NCI-H526 treated with DMSO at 0.1 percent for 48 hours (cell line): ENCODE data around the gene PHACTR3.
A peak's percentile ranks its signal among the peaks of the same experiment; 100 is the strongest.
"Not testable (repeated sequence)": the region's sequence is repeated elsewhere in the genome, so short reads cannot be mapped to it uniquely, and the experiment has no call there.

Experiments
- DNase-seq: peaks from one replicate; lab custom pipeline; 2025; lab: John Stamatoyannopoulos, UW

Gene PHACTR3

DNA sequence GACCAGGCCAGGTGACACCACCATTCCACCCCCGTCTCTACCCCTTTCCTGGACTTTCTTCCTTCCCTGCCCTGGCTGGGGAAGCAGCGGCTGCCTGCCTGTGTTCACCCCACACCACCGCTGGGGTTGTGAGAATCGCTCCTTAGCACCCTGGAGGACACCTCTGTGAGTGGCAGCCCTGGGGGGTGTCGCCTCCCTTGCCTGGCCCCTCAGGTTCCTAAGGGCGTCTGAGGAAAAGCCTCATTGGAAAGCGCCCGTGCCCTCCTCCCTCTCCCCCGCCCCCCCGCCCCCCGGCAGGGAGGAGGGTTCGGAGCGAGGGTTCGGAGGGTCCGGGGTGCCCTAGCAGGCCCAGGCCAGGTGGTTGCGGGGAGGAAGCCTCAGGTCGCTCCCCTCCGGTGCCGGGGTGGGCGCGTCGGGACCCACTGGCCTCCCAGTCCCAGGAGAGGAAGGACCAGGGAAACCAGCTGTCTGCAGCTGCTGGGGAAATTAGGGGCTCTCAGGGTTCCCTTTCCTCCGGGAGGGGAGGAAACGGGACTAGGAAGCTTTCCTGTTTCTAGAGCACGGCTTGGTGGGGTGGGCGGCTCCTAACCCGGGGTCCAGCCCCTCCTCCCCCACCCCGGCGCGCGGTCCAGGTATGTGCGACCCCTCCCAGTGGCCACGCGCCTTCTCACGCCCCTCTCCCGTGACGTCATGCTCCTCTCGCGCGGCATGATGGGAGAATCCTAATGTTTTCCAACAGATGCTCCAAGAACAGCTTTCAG lies at the start of gene PHACTR3:
Gene PHACTR3 (plus strand): TSS at position 760 of the 761 bp plus-strand sequence. CDS start 475 bp downstream, outside the sequence.
- no peak for DNase-seq

DNA sequence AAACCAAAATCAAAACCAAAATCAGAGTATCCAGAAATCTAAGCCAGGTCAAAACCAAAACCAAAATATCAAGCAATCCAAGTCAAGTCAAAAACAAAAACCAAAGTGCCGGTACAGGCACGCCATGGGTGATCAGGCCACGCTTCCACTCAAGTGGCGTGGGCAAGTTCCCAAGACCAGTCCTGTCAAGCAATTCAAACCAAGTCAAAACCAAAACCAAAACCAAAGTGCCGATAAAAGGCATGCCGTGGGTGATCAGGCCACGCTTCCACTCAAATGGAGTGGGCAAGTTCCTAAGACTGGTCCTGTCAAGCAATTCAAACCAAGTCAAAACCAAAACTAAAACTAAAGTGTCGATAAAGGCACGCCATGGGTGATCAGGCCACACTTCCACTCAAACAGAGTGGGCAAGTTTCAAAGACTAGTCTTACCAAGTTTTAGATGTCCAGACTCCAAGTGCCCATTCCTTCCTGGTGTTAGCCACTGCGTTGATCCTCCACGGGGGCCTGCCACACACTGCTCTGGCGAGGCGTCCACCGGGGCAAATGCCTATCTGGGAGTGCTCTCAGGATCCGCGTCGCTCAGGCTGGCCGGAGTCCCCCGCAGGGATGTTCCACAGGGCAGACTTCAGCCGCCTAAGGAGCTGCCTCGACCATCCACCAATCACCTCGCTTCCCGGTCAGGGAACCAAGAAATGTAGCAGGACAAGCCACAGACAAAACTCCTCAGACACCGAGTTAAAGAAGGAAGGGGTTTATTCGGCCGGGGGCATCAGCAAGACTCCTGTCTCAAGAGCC lies 46.4 kb upstream of the PHACTR3 start:
- DNase-seq, result not testable (repeated sequence)

DNA sequence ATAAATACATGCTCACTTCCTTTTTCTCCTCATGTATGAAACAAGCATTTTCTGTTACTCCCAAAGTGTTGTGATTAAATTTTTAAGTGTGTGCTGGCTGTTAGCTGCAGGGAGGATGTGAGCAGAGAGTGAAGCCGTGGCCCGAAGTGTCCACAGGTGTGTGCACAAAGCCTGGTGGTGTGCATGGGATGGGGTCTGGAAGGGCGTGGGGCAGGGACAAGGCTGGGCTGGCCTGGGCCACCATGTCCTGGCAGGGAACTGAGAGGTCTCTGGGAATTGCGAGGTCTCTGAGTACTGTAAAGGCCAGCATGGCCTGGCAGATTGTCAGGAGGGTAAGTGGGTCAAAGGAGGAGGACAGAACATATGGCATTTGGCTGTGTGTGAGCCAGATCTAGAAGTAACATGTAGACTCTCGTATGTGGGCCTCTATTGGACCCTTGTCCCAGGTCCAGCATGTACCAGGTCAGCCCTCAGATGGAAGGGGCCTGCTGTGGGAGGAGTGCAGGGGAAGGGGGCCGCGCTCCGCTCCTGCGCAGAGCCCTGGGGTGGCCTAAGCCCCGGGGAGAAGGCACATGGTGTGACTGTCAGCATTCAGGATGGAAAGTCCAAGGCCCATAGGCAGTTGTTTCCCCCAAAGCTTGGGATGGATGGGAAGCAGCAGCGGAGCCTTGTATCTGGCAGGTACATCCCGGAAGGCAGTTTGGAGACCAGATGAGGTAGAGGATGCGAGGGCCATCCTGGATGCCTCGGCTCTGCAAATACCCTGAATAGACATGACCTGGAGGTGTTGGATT lies 45.1 kb upstream of the PHACTR3 start:
- DNase-seq, result no peak

DNA sequence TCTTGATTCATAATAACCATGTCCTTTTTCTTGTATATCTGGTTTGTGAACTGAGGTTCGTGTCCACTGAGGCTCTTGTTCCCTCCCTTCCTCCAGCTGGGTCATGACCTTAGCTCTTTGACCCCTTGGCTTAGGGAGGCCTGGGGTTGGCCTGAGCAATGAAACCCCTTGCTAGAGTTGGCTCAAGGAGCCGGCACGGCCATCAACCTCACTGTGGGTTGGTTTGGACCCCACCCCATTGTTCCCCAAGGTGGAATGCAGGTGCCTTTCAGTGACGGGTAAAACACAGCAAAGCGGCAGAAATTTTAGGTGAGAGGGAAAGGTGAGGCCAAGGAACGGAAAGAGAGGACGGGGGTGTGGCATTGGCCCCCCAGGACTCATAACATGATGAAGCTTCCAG lies 44.5 kb upstream of the PHACTR3 start:
- DNase-seq, result no peak

DNA sequence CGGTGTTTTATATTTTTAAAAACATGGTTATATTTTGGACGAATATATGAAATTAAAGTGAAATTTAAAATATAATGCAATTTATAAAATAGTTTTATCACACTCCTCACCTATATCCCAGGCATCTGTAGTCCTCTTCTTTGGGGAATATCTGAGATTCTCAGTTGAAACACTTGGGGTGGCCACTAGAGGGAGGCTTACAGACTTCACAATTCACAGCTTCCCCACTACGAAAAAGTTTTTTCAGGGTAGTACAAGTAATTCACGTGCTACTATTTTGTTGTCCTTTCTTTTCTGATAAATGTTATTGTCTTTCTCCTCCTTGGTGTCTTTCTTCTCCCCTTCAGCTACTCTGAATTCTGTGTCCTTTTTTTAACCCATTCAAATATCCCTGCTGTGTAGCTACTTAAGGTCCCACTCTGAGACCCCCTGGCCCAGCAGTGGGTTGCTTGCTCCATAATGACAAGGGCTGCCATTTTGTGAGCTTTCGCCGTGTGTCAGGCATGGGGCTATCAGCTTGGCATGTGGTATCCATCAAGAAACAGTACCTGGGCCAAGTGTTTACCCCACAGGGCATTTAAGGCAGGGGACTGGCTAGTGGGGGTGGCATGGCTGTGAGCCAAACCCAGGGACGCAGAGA lies 43.6 kb upstream of the PHACTR3 start:
- DNase-seq, result no peak

DNA sequence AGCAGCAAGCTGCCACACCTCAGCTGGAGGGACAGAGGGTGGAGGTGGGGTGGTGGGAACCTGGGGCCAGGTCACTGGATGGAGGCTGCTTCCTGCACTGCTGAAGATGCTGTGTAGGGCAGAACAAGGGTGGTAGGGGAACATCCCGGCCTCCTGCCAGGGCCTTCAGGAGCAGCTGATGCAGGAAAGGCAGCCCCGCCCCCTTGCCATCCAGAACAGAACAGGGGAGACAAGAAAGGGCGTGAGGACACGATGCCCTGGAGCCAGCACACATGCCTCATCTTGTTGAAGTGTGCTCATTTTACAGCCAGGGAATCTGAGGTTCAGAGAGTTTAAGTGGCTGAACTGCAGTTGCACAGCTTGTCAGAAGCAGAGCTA lies 43.1 kb upstream of the PHACTR3 start:
- DNase-seq, result no peak

DNA sequence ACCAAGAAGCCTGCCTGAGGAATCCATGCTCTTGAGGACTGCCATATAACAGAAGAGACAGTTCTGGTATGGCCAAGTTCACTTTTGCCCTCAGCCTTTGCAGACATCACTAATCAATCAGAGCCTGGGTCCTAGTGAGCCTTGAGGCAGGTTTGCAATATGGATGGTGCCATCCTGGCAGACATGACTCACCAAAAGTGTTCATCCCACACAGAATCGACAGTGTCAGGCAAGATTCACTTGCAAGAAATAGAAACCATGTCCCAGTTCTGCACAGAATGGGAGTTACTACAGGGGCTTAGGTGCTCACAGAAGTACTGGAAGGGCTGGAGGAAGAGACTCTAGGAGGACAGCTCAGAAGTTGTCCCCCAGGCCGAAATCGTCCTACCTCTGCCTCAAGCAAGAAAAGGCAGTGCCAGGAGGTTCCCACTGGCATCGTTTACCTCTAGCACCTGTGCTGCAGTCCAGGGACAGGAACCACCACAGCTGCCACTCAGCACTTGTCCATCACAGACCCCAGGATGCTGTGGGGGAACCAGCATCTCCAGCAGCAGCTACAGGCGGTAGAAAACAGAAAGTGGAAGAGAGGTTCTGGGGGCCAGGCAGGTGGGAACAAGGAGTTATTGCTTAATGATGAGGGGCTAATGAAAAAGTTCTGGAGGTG lies 42.6 kb upstream of the PHACTR3 start:
- no peak for DNase-seq

DNA sequence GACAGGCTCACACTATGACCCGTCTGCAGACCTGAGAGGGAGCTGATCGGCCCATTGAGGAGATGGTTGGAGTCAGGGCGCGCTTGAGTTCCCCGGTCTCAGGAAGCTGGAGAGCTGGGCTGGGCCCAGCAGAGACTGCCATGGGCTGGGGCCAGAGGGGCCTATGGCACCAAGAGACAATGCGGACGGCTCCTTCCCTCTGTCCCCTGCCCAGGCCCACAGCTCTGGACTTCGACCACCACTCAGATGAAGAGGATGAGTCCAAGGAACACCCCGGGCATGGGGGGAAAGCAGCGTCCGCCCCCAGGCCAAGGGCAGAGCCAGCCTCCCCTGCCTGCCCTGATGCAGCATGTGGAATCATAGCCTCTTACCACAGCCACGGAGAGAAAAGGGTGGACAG lies 40.2 kb upstream of the PHACTR3 start:
- DNase-seq, result no peak

DNA sequence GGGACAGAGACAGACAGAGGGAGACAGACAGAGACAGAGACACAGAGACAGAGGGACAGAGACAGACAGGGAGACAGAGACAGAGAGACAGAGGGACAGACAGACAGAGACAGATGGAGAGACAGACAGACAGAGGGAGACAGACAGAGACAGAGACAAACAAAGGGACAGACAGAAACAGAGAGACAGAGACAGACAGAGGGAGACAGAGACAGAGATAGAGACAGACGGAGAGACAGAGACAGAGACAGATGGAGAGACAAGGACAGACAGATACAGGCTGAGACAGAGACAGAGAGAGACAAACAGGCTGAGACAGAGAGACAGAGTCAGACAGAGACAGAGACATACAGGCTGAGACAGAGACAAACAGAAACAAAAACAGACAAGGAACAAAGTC lies 39.4 kb upstream of the PHACTR3 start:
- DNase-seq, result no peak

DNA sequence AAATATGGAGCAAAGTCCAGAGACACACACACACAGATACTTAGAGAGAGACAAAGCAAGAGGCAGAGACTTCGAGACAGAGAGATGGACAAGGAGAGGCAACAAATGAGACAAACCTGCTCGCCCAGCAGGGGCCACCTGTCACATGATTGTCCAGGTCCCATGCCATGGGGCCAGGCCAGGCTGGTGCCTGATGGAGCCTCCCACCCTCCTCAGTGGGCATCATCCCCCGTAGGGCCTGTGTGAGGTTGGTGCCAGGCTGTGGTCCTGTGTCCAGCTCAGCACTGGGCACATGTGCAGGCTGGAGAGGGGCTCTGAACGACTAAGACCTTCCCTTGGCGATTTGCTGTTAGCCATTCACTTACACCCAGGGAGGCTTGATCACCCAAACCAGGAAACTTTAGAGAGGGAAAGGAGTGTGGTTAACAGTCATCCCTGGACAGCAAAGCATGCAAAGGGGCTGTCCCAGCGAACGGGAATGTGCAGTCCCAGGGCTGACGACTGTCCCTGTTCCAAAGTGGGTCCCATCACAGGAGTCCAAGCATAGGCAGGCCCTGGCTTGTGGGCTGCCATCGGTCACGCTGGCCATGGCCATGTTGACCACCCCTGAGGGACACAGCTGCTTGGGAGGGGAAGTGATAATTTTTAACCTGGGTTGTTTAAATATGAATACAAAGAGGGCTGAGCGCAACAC lies 38.4 kb upstream of the PHACTR3 start:
- no peak for DNase-seq

DNA sequence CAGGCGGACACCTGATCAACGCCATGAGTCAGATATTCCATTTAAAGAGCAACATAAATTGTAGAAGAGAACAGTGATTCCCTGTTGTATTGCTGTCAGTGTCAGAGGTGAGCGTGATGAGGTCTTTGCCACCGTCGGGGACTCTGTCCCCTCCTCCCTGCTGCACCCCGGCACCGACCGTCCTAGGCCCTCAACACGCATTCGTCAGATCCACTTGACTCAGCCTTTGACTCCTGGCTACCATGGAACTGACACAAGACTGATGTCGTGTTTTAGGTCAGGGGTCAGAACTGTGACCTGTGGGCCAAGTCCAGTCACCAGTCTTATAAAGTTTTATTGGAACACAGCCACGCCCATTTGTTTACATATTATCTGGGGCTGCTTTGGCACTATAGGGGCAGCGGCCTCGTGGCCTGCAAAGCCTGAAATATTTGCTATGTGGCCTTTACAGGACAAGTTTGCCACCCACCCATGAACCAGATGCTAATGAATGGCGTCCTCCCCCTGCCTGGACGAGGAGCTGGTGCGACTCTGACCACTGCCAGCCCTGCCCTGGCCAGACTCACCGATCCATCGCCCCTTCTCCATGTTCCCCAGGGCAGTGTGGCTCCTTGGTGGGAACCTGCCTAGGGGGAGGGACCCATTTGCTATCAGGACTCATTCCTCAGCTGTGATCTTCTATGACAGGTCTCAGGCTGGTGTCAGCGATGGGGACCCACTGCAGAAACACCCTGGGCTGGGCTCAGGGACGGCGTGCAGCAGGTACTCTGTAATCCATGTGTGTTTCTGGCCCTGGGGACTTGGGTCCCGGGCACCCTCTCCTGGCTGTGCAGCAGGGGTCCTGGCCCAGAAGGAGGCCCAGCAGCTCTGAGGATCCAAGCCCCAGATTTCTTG lies 37.5 kb upstream of the PHACTR3 start:
- DNase-seq, result no peak

DNA sequence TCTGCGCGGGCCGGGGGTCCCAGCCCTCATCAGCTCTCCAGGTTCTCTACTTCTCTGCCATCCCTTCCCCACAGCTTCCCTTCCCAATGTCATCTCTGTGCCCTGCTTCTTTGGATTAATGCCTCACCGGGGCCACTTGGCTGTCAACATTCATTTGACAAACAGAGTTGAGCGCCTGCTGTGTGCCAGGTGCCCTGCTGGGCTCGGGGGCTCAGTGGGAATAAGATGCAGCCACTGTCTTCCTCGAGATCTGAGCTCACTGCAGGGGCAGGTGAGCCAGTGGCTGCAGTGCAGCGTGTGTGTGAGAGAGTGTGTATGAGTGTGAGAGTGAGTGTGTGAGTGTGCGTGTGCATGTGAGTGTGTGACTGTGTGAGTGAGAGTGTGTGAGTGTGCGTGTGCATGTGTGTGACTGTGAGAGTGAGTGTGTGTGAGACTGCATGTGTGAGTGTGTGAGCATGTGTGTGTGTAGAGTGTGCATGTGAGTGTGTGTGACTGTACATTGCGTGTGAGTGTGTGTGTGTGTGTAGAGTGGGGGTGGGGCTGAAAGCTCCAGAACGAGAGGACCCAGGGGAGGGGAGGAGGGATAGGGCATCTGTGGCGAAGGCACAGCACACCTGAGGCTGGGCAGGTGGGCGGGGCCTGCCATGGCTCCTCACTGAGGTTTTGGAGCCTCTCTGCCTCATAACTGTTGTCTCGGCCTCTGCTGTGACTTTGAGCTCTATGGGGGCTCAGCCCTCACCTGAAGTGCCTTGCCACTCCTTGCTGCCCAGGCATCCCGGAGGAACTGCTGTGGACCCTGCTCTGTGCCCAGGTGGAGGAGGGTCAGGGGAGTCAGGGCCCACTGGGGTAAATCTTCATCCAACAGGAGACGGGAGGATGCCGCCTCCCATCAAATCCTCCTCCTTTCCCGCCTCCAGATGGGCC lies 36.5 kb upstream of the PHACTR3 start:
- DNase-seq, result no peak

DNA sequence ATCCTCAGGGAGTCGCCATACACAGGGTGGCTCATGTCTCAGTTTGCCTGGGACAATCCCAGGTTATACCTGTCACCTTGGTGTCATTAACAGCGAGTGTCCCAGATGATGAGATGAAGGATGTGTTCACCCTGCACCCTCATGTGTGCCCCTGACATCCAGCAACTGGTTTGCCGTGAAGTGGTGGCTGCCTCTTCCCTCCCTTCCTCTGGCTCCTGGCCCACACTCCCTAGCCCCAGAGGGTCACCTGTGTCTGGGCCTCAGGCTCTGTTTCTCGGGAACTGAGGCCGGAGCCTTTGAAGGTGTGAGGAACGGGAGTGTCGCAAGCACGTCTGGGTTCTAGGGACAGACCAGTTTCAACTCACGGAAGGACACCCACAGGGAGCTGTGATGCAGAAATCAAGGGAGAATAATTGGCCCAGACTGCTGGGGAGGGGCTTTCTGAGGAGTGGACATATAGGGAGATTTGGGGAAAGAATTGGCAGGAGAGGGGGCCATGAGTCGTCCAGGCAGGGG lies 35.8 kb upstream of the PHACTR3 start:
- no peak for DNase-seq

DNA sequence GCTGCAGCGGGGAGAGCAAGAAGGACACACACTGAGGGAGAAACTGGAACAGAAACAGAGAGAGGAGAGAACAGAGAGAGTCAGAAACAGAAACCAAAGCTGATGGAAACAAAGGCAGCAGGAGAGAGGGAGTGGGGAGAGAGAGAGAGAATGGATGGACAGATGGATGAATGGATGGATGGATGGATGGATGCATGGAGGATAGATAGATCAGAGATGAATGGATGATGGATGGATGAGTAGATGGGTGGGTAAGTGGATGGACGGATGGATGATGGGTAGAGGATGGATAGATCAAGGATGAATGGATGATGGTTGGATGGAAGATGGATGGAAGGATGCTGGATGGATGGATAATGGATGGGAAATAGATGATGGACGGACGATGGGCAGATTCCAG lies 35.0 kb upstream of the PHACTR3 start:
- no peak for DNase-seq

DNA sequence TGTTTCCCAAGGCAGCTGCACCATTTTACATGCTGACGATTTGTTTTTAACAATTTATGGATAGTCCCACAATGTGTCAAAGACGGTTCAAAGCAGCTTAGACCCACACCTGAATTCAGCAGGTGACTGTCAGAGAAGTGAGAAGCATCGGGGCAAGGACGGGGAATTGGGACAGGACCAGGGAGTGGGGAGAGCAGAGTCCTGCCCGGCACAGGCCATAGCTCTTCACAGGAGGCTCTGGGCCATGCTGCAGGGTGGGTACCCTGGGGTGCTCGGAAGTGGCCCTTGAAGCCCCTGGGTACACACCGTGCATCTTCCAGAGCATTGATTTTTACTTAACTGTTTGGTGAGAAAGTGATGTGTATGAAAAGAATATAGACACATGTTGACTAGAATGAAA lies 33.2 kb upstream of the PHACTR3 start:
- no peak for DNase-seq

DNA sequence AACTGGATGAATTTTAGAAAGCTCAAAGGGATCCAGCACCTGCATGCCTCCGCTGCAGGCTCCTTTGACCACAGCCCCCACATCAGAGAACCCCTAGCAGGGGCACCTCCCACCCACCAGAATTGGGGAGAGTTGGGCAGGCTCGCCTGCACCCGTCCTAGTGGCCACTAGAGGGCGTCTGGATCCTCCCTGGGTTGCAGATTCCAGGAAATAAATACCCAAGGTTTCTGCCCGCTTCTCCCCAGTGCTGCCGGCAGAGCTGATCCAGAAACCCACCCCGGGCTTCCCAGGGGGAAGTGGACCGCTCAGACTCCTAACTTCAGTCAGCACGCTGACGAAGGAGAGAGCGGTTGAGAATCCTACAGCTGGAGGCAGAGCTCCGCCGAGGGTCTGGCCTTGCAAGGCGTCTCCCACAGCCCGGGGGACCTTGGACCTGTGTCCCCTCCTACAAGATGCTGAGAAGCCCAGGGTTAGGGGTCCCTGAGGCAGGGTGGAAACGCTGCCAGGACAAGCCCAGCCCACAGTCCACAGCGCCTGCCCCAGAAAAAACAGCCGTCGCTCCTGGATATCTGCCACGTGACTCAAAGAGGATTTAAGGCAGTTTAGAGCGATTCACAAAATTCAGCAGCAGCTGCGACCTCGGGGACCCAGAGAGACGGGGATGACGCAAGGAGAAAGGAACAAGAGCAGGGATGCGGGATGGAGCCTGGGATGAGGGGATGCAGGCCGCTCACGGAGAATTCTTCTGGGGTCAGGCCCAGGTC lies 32.6 kb upstream of the PHACTR3 start:
- peak; percentile 6 for DNase-seq

DNA sequence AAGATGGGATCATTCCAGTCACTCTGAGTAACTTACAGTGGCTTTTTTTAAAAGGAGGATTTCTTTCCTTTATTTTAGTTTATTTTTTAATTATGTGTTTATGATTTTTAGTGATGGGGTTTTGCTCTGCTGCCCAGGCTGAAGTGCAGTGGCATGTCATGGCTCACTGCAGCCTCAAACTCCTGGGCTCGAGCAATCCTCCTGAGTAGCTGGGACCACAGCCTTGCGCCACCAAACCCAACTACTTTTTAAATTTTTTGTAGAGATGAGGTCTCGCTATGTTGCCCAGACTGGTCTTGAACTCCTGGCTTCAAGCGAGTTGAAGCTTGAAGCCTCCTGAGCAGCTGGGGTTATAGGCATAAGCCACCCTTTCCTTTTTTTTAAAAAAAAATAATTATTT lies 31.8 kb upstream of the PHACTR3 start:
- DNase-seq, result no peak

DNA sequence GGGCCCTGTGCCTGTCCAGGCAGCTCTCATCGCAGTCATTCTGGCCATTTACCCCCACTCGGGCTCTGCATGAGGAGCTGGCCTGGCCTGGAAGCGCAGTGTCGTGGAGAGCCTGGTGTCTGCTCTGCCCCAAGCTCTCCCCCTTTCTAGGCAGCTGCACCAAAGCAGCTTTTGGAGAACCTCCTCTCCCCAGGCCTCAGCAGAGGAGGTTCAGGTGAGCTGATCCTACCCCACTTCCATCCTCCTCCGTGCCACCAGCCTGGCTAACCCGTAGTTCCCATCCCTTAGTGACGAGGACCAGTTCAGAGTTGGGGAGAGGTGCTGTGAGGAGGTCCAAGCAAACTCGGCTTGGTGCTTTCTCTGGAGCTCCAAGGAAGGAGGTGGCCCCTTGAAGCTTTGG lies 30.5 kb upstream of the PHACTR3 start:
- no peak for DNase-seq
